HS-27A (cell line): ENCODE results near the gene FBXO2.

Source experiments
- DNase-seq: peaks from one replicate; pipeline ENCODE4 v3.0.0-alpha.2; 2012; ENCODE audit warnings: low read depth, missing footprints

The FBXO2 gene

GRCh38 chr1:11653101-11653860 is 948 bp downstream of the FBXO2 start:
- no peak for DNase-seq

- DNase-seq, result no peak
These were observed 1.9 kb downstream of the FBXO2 start for GRCh38 chr1:11652203-11652780.

DNA sequence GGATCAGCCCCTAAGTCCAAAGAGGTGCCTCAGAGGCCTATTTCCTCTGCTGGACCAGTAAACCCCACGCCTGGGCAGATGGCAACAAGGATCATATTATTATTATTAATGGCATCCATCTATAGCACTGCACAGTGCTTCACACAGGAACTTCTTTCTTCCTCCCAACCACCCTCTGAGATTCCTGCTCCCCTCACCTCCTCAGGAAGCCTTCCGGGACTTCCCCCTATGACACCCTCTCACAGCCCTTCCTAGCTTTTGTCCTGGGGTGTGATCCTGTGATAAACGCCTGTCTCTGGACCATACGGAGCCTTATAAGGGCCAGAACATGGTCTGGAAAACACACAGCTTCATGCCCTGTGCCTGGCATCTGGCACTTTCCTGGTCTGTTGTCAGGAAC is 3.2 kb downstream of the FBXO2 start:
- DNase-seq, result no peak

DNA sequence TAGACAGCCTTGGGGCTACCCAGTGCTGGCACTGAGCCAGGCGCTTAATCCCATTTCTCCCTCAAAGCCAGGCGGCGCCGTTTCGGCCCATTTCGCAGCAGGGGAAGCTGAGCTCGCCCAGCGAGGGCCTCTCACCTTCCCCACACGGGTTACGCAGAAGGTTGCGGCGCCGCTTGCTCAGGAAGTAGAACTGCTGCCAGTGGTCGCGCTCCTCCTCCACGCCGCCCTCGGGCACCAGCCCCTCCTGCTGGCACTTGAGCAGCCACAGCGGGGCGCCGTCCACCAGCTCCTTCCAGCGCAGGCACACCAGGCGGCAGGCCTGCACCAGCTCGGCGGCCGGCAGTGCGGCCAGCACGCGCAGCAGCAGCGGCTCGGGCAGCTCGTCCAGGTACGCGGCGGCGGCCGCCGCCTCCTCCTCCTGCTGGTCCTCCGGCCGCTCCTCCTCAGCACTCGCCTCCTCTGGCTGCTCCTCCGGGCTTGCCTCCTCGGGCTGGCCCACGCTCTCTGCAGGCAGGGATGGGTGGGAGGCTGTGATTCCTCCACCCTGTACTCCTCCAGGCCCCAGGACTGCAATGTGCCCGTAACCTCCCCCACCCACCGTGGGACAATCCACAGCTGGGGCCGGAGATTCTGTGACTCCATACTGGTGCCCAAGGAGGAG is 3.8 kb downstream of the FBXO2 start:
- DNase-seq, result no peak

- no peak for DNase-seq
These were observed 4.5 kb downstream of the FBXO2 start for GRCh38 chr1:11649624-11650330.

GRCh38 chr1:11649237-11649623 is 5.0 kb downstream of the FBXO2 start:
- no peak for DNase-seq

- no peak for DNase-seq
These were observed 5.5 kb downstream of the FBXO2 start for GRCh38 chr1:11648732-11649158.

DNA sequence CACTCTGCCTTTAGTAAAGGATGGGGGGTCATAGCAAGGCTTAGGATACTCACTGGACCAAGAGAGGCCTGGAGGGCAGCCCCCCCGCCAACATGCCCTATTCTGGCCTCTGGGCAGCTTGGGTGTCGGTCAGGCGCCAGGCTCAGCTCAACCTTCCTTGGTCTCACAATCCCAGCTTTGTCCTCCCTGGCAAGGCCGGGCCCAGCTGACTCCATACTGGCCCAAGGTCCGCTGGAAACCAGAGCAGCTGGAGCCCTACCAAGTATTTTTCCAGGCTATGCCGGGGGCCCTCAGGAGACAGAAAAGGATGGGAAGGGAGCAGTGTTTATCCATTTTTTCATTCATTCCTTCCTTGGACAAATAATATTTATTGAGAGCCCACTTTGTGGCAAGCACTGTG is 6.2 kb downstream of the FBXO2 start:
- DNase-seq, result no peak

DNA sequence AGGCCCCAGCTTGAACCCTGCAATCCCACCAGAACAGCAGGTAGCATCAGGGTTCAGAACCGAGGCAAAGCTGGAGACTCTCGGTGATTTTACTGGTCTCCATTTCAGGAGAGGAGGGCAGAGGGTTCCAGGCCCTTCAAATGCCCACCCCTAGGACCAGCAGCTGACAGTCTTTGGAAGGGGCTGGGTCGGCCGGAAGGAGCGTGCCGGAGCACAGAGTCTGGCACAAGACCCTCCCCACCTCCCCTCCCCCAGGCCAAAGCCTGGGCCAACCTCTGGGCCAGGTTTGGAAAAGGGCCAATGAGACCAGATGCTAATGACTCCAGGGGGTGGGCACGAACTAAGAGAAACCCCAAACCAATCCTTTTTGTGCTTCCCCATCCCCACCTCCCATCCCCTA is 6.9 kb downstream of the FBXO2 start:
- DNase-seq, result no peak

DNA sequence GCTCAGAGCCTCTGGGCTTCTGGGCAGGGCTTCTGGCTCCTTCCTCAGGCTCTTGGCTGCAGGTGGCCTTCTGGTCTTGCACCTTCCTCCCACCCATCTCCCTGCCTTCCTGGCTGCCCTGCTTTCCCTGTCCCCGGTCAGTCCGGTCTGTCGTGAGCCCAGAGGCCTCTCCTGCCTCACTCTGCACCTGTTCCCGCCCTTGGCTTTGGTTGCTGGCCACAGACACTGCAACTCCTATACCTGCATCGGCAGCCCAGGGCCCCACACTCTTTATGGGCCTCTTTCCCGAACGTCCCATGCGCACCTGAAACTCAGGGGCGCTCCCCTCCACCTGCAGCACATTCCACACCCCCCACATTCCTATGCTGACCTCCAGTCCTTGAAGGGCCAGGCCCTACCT is 7.9 kb downstream of the FBXO2 start:
- no peak for DNase-seq

GRCh38 chr1:11645670-11646265 is 8.5 kb downstream of the FBXO2 start:
- peak; percentile 42 for DNase-seq

- DNase-seq, result no peak
These were observed 9.0 kb downstream of the FBXO2 start for GRCh38 chr1:11645270-11645669.

GRCh38 chr1:11643782-11644181 is 10.4 kb downstream of the FBXO2 start:
- no peak for DNase-seq

- peak; percentile 23 for DNase-seq
These were observed 11.7 kb downstream of the FBXO2 start for GRCh38 chr1:11642418-11643017.

GRCh38 chr1:11641776-11642305 is 12.4 kb downstream of the FBXO2 start:
- no peak for DNase-seq

GRCh38 chr1:11640944-11641343 is 13.3 kb downstream of the FBXO2 start:
- no peak for DNase-seq

GRCh38 chr1:11640101-11640500 is 14.1 kb downstream of the FBXO2 start:
- DNase-seq, result no peak

GRCh38 chr1:11639372-11639771 is 14.9 kb downstream of the FBXO2 start:
- DNase-seq, result no peak

DNA sequence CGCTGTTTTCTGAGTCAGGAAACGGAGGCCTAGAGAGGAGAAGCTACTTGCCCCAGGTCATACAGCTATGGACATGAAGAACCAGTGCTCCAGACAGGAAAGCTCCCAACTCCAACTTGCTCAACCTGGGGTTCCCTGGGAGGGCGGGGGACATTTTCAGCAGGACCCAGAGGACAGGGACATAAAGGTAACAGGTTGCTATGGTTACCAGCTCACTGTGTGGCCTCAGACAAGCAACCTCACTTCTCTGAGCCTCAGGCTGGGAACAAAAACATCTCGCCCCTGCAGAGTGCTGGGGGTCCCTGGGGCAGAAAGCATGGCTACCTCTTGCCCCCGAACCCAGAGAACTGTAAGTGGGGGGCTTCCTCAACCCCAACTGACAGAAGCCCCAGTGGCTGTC is 16.1 kb downstream of the FBXO2 start:
- no peak for DNase-seq

DNA sequence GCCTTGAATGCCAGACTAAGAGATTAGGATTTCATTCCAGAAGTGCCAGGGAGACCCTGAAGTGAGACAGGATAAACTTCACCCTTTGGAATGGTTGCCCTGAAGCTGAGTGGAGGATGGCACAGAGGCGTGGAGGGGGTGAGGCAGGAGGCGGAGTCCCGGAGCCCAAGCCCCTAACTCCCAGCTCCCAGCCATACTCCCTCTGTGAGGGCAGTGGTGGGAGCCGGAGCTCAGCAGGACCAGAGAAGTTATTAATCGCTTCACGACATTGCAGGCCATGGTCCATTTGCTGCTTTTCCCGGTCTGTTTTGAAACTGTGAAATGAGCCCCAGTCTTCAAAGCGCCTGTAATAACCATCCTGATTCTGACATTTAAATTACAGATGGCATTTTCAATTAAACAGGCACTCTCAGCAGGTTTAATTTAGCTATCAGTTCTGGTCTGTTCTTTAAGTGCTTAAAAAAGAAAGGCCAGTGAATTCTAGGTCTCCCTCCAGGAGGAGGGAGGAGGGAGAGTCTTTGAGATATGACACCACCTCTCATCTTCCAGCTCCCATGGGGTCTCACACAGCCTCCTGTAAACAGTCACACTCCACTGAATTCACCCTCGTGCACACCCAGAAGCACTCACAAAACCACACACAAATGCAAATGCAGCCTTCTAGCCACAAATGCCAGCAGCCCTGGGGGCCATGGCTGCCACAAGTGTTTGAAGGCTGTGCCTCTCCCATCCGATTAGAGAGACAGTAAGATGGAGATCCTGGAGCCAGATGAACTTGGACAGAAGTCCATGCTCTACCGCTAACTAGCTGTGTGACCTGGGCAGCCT is 19.6 kb downstream of the FBXO2 start:
- no peak for DNase-seq
